Measurements from ENCODE around the gene NECAB3.
"Not testable (repeated sequence)": the region's sequence is repeated elsewhere in the genome, so short reads cannot be mapped to it uniquely, and the experiment has no call there.

NECAB3 gene

GRCh38 chr20:33674294-33675135 is at the start of gene NECAB3:
Gene NECAB3, minus strand, starts transcription at chr20:33674428. Its CDS starts 76 bp downstream, at chr20:33674352.
- peak; percentile 70 to 77 for DNase-seq

GRCh38 chr20:33721391-33722140 is 47.3 kb upstream of the NECAB3 start:
- no peak for DNase-seq

GRCh38 chr20:33719989-33720709 is 45.9 kb upstream of the NECAB3 start, which contains the start of gene PXMP4:
Gene PXMP4, minus strand, starts transcription at chr20:33720310. Its CDS starts 103 bp downstream, at chr20:33720207.
- DNase-seq = peak; percentile 98 to 99

GRCh38 chr20:33719277-33719988 is 45.2 kb upstream of the NECAB3 start:
- DNase-seq = no peak

GRCh38 chr20:33716498-33716897 is 42.3 kb upstream of the NECAB3 start:
- DNase-seq = no peak

- DNase-seq = no peak
Observed at GRCh38 chr20:33713865-33714367, 39.7 kb upstream of the NECAB3 start.

- no peak for DNase-seq
Observed at GRCh38 chr20:33711446-33711738, 37.2 kb upstream of the NECAB3 start.

- DNase-seq = no peak
Observed at GRCh38 chr20:33710681-33711445, 36.6 kb upstream of the NECAB3 start.

- DNase-seq = no peak
Observed at GRCh38 chr20:33709905-33710541, 35.8 kb upstream of the NECAB3 start.

GRCh38 chr20:33709398-33709797 is 35.2 kb upstream of the NECAB3 start:
- DNase-seq = no peak

- DNase-seq = no peak
Observed at GRCh38 chr20:33707668-33708067, 33.4 kb upstream of the NECAB3 start.

GRCh38 chr20:33704197-33704924 is 30.1 kb upstream of the NECAB3 start:
- DNase-seq = no peak

- no peak for DNase-seq
Observed at GRCh38 chr20:33703498-33704137, 29.4 kb upstream of the NECAB3 start.

- peak in 1 of 2 experiments; percentile 11 for DNase-seq
Observed at GRCh38 chr20:33702861-33703260, 28.6 kb upstream of the NECAB3 start.

- DNase-seq = no peak
Observed at GRCh38 chr20:33701629-33702450, 27.6 kb upstream of the NECAB3 start.

- not testable (repeated sequence) for DNase-seq
Observed at GRCh38 chr20:33700696-33701441, 26.6 kb upstream of the NECAB3 start.

- not testable (repeated sequence) for DNase-seq
Observed at GRCh38 chr20:33698966-33699365, 24.7 kb upstream of the NECAB3 start.

- DNase-seq = no peak
Observed at GRCh38 chr20:33697129-33697528, 22.9 kb upstream of the NECAB3 start.

Data from SHP77 (cell line).